DOHH2 (cell line): Measurements from ENCODE around the gene SLC35G4.

Experiments
- H3F3A ChIP-seq: fragments of 200-600 bp; sonication (generic), shearing (Covaris generic); 2 replicates; pipeline ENCODE4 v1.6.0; 2016; ENCODE audit warnings: antibody characterized with exemption, mild to moderate bottlenecking; ENCODE audit not compliant: control insufficient read depth, insufficient read depth
- H3K27ac ChIP-seq: fragments of 200-600 bp; sonication (generic); 2 replicates; pipeline ENCODE4 v1.5.1; 2014; ENCODE audit warnings: low read depth, mild to moderate bottlenecking, low read length, moderate library complexity
- H3K27me3 ChIP-seq: fragments of 200-600 bp; sonication (generic); 2 replicates; pipeline ENCODE4 v1.6.1; 2014; ENCODE audit warnings: mild to moderate bottlenecking, low read length, mixed read lengths; ENCODE audit not compliant: control insufficient read depth
- H3K36me3 ChIP-seq: fragments of 200-600 bp; sonication (generic); 2 replicates; pipeline ENCODE4 v1.6.1; 2014; ENCODE audit warnings: mild to moderate bottlenecking, low read length, moderate library complexity, mixed read lengths; ENCODE audit not compliant: control insufficient read depth
- H3K4me1 ChIP-seq: fragments of 200-600 bp; sonication (generic); 2 replicates; pipeline ENCODE4 v1.6.1; 2014; ENCODE audit warnings: mild to moderate bottlenecking, low read length, mixed read lengths; ENCODE audit not compliant: control insufficient read depth
- H3K4me2 ChIP-seq: fragments of 200-600 bp; sonication (generic); 2 replicates; pipeline ENCODE4 v1.6.0; 2014; ENCODE audit warnings: mild to moderate bottlenecking, low read length, moderate library complexity
- H3K4me3 ChIP-seq: fragments of 200-600 bp; sonication (generic); 2 replicates; pipeline ENCODE4 v1.5.1; 2014; ENCODE audit warnings: mild to moderate bottlenecking, low read length, mixed read lengths
- H3K79me2 ChIP-seq: fragments of 200-600 bp; sonication (generic); 2 replicates; pipeline ENCODE4 v1.6.1; 2014; ENCODE audit warnings: mild to moderate bottlenecking, low read length, mixed read lengths; ENCODE audit not compliant: control insufficient read depth
- H3K9me2 ChIP-seq: fragments of 200-600 bp; sonication (generic); replicated peaks from 2 replicates; pipeline ENCODE4 v1.6.1; 2014; ENCODE audit warnings: mild to moderate bottlenecking, low read length, mixed read lengths; ENCODE audit not compliant: control insufficient read depth
- H3K9me3 ChIP-seq: fragments of 200-600 bp; sonication (generic); 2 replicates; pipeline ENCODE4 v1.6.1; 2014; ENCODE audit warnings: antibody characterized with exemption, low read length, mixed read lengths; ENCODE audit not compliant: control insufficient read depth, insufficient read depth
- H4K20me1 ChIP-seq: fragments of 200-600 bp; sonication (generic); 2 replicates; pipeline ENCODE4 v1.6.0; 2014; ENCODE audit warnings: low read depth, mild to moderate bottlenecking, antibody characterized with exemption, low read length, moderate library complexity; ENCODE audit not compliant: control insufficient read depth, insufficient read depth
- EZH2phosphoT487 ChIP-seq: fragments of 200-600 bp; sonication (generic); IDR thresholded peaks from 2 replicates; pipeline ENCODE4 v1.6.1; 2017; ENCODE audit warnings: borderline replicate concordance, mild to moderate bottlenecking, antibody characterized with exemption, low read length, moderate library complexity, mixed read lengths
- TF ChIP-seq, protein P1 (sequence below): fragments of 200-600 bp; sonication (generic); IDR thresholded peaks from one replicate; pipeline ENCODE4 v1.5.1; 2014; ENCODE audit warnings: antibody characterized with exemption, mild to moderate bottlenecking, low read depth, low read length; ENCODE audit not compliant: poor library complexity, severe bottlenecking

Gene SLC35G4

GRCh38 chr18:11655606-11655932 lies 46.2 kb downstream of the SLC35G4 start:
- H3K9me2 ChIP-seq = no peaks in the 10 kb centered on the region
- H3K27ac ChIP-seq = no peak overlapping the region
- TF ChIP-seq, protein P1, sequence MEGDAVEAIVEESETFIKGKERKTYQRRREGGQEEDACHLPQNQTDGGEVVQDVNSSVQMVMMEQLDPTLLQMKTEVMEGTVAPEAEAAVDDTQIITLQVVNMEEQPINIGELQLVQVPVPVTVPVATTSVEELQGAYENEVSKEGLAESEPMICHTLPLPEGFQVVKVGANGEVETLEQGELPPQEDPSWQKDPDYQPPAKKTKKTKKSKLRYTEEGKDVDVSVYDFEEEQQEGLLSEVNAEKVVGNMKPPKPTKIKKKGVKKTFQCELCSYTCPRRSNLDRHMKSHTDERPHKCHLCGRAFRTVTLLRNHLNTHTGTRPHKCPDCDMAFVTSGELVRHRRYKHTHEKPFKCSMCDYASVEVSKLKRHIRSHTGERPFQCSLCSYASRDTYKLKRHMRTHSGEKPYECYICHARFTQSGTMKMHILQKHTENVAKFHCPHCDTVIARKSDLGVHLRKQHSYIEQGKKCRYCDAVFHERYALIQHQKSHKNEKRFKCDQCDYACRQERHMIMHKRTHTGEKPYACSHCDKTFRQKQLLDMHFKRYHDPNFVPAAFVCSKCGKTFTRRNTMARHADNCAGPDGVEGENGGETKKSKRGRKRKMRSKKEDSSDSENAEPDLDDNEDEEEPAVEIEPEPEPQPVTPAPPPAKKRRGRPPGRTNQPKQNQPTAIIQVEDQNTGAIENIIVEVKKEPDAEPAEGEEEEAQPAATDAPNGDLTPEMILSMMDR = peak; percentile 7
- no peak for TF ChIP-seq EZH2phosphoT487
- peaks cover 11% of the 10 kb centered on the region for H3K4me1 ChIP-seq
- peak overlapping the region; percentile 35 for H3K4me2 ChIP-seq
- peaks cover 33% of the 10 kb centered on the region for H3K27me3 ChIP-seq
- peak overlapping the region; percentile 13; the same call in 1 of the 2 replicates for H3K4me3 ChIP-seq
- no peaks in the 10 kb centered on the region for H4K20me1 ChIP-seq
- no peaks in the 10 kb centered on the region for H3K36me3 ChIP-seq
- no peaks in the 10 kb centered on the region for H3F3A ChIP-seq
- H3K9me3 ChIP-seq = no peaks in the 10 kb centered on the region
- H3K79me2 ChIP-seq = no peaks in the 10 kb centered on the region

- Histone ChIP-seq H3K4me3 (no peak overlapping the region), H4K20me1 (no peaks in the 10 kb centered on the region), H3K4me1 (peaks cover 11% of the 10 kb centered on the region), H3K27ac (no peak overlapping the region), H3K9me3 (no peaks in the 10 kb centered on the region), H3K36me3 (no peaks in the 10 kb centered on the region), H3K9me2 (no peaks in the 10 kb centered on the region), H3F3A (no peaks in the 10 kb centered on the region), H3K79me2 (no peaks in the 10 kb centered on the region), H3K4me2 (no peak overlapping the region), H3K27me3 (peaks cover 24% of the 10 kb centered on the region)
- TF ChIP-seq EZH2phosphoT487 = no peak
- TF ChIP-seq, protein P1 = no peak
These were observed 47.8 kb downstream of the SLC35G4 start for GRCh38 chr18:11657152-11657551.

GRCh38 chr18:11657554-11657953 lies 48.2 kb downstream of the SLC35G4 start:
- no peaks in the 10 kb centered on the region for H3K9me2 ChIP-seq
- H3K4me1 ChIP-seq = peaks cover 12% of the 10 kb centered on the region
- H3K27ac ChIP-seq = no peak overlapping the region
- H3K36me3 ChIP-seq = no peaks in the 10 kb centered on the region
- H3K4me3 ChIP-seq = no peak overlapping the region
- no peaks in the 10 kb centered on the region for H3K9me3 ChIP-seq
- H3K4me2 ChIP-seq = no peak overlapping the region
- peaks cover 27% of the 10 kb centered on the region for H3K27me3 ChIP-seq
- TF ChIP-seq EZH2phosphoT487 = no peak
- TF ChIP-seq, protein P1 = no peak
- no peaks in the 10 kb centered on the region for H3F3A ChIP-seq
- no peaks in the 10 kb centered on the region for H3K79me2 ChIP-seq
- no peaks in the 10 kb centered on the region for H4K20me1 ChIP-seq

DNA sequence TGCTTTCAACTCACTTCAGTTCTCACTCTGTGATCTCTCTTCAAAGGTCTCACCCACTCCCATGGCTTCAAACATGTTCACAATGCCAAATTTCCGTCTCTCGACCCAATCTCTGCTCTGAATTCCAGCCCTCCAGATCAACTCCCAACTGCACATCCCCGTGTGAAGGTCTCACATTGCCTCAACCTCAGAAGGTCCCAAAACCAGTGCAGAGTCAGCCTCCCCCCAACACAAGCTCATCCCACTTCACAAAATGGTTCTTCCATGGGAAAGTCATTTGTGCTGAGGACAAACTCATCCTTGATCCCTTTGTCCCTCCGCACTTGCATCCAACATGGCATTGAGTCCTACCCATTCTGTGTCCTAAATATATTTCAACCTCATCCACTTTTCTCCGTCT lies 48.6 kb downstream of the SLC35G4 start:
- H3K9me2 ChIP-seq = no peaks in the 10 kb centered on the region
- no peaks in the 10 kb centered on the region for H3K79me2 ChIP-seq
- no peak for TF ChIP-seq EZH2phosphoT487
- TF ChIP-seq, protein P1 = no peak
- H3K4me2 ChIP-seq = no peak overlapping the region
- H3F3A ChIP-seq = no peaks in the 10 kb centered on the region
- no peak overlapping the region for H3K27ac ChIP-seq
- no peaks in the 10 kb centered on the region for H4K20me1 ChIP-seq
- H3K4me3 ChIP-seq = no peak overlapping the region
- H3K27me3 ChIP-seq = peaks cover 28% of the 10 kb centered on the region
- H3K4me1 ChIP-seq = peaks cover 16% of the 10 kb centered on the region
- no peaks in the 10 kb centered on the region for H3K36me3 ChIP-seq
- H3K9me3 ChIP-seq = no peaks in the 10 kb centered on the region
